OCI-LY3 (cell line): Measurements from ENCODE around the gene NR1H4.

Experiments
- H2AFZ ChIP-seq: fragments of 200-600, 300-600 bp; shearing (Covaris generic); 2 replicates; pipeline ENCODE4 v1.6.0; 2014; ENCODE audit warnings: antibody characterized with exemption, low read depth, low read length
- H3K27ac ChIP-seq: fragments of 200-600, 300-600 bp; sonication (generic); 2 replicates; pipeline ENCODE4 v1.5.1; 2014; ENCODE audit warnings: mild to moderate bottlenecking, low read length, moderate library complexity, mixed read lengths
- H3K27me3 ChIP-seq: fragments of 200-600, 300-600 bp; sonication (generic); 2 replicates; pipeline ENCODE4 v1.6.1; 2014; ENCODE audit warnings: low read depth, low read length, mixed read lengths
- H3K36me3 ChIP-seq: fragments of 200-600, 300-600 bp; sonication (generic); replicated peaks from 2 replicates; pipeline ENCODE3; 2014; ENCODE audit warnings: low read depth, low read length, mixed read lengths
- H3K4me1 ChIP-seq: fragments of 300-600, 200-600 bp; sonication (generic); 2 replicates; pipeline ENCODE4 v1.6.1; 2014; ENCODE audit warnings: low read length, mixed read lengths
- H3K4me2 ChIP-seq: fragments of 200-600, 300-600 bp; sonication (generic); 2 replicates; pipeline ENCODE4 v1.6.1; 2014; ENCODE audit warnings: low read length, mixed read lengths
- H3K4me3 ChIP-seq: fragments of 300-600, 200-600 bp; sonication (generic); 2 replicates; pipeline ENCODE4 v1.5.1; 2014; ENCODE audit warnings: antibody characterized with exemption, mild to moderate bottlenecking, low read length, moderate library complexity
- H3K79me2 ChIP-seq: fragments of 300-600, 200-600 bp; shearing (Covaris generic); 2 replicates; pipeline ENCODE4 v1.6.1; 2014; ENCODE audit warnings: mild to moderate bottlenecking, low read length, mixed read lengths
- H3K9ac ChIP-seq: fragments of 300-600, 200-600 bp; shearing (Covaris generic); 2 replicates; pipeline ENCODE4 v1.6.0; 2014; ENCODE audit warnings: mild to moderate bottlenecking, low read length, moderate library complexity
- H3K9me3 ChIP-seq: fragments of 200-600, 300-600 bp; shearing (Covaris generic); 2 replicates; pipeline ENCODE4 v1.6.1; 2014; ENCODE audit warnings: low read length, mixed read lengths; ENCODE audit not compliant: insufficient read depth
- H4K20me1 ChIP-seq: fragments of 200-600, 300-600 bp; sonication (generic); 2 replicates; pipeline ENCODE4 v1.6.1; 2016; ENCODE audit warnings: low read length, mixed read lengths; ENCODE audit not compliant: insufficient read depth
- CTCF ChIP-seq: fragments of 200-600, 300-600 bp; sonication (generic); IDR thresholded peaks from 2 replicates; pipeline ENCODE4 v1.5.1; 2014; ENCODE audit warnings: antibody characterized with exemption, low read length, low read depth
- EZH2phosphoT487 ChIP-seq: fragments of 200-600 bp; shearing (Covaris generic); IDR thresholded peaks from 2 replicates; pipeline ENCODE4 v1.6.1; 2018; ENCODE audit warnings: antibody characterized with exemption, mixed run types, low read depth

Gene NR1H4

GRCh38 chr12:100564905-100565467 lies 91.3 kb downstream of the NR1H4 start:
- Histone ChIP-seq H3K4me3 (no peak overlapping the region), H3K9ac (no peak overlapping the region), H3K79me2 (no peaks in the 10 kb centered on the region), H2AFZ (no peak overlapping the region), H3K9me3 (no peaks in the 10 kb centered on the region), H3K4me2 (no peak overlapping the region), H3K4me1 (peaks cover 34% of the 10 kb centered on the region), H3K27ac (no peak overlapping the region), H3K36me3 (no peaks in the 10 kb centered on the region), H3K27me3 (peaks cover 4% of the 10 kb centered on the region; the same call in 1 of the 2 replicates), H4K20me1 (no peaks in the 10 kb centered on the region)
- no peak for TF ChIP-seq EZH2phosphoT487
- no peak for TF ChIP-seq CTCF

DNA sequence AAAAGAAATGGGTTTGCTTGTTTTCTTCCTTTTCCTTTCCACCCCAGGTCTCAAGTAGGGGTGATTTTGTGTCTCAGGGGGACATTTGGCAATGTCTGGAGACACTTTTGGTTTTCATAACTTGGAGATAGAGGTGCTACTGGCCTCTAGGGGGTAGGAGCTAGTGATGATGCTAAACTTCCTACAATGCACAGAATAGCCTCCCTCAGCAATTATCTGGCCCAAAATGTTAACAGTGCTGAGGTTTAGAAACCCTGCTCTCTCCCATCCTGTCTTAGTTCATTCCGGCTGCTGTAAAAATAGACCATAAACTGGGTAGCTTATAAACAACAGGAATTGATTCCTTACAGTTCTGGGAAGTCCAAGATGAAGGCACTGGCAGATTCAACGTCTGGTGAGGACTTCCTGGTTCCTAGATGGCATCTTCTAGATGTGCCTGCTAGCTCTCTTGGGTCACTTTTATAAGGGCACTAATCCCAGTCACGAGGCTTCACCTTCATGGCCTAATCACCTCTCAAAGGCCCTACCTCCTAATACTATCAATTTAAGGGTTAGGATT lies 92.4 kb downstream of the NR1H4 start:
- H3K4me3 ChIP-seq, result no peak overlapping the region
- no peak overlapping the region; the same call in 1 of the 2 replicates for H2AFZ ChIP-seq
- no peak overlapping the region for H3K9ac ChIP-seq
- no peaks in the 10 kb centered on the region for H3K9me3 ChIP-seq
- H3K27me3 ChIP-seq, result peaks cover 4% of the 10 kb centered on the region; the same call in 1 of the 2 replicates
- no peak; the same call in 1 of the 2 replicates for TF ChIP-seq CTCF
- TF ChIP-seq EZH2phosphoT487, result no peak
- H3K79me2 ChIP-seq, result no peaks in the 10 kb centered on the region
- no peak overlapping the region for H3K4me2 ChIP-seq
- no peak overlapping the region for H3K27ac ChIP-seq
- peaks cover 34% of the 10 kb centered on the region for H3K4me1 ChIP-seq
- H4K20me1 ChIP-seq, result no peaks in the 10 kb centered on the region
- H3K36me3 ChIP-seq, result no peaks in the 10 kb centered on the region

DNA sequence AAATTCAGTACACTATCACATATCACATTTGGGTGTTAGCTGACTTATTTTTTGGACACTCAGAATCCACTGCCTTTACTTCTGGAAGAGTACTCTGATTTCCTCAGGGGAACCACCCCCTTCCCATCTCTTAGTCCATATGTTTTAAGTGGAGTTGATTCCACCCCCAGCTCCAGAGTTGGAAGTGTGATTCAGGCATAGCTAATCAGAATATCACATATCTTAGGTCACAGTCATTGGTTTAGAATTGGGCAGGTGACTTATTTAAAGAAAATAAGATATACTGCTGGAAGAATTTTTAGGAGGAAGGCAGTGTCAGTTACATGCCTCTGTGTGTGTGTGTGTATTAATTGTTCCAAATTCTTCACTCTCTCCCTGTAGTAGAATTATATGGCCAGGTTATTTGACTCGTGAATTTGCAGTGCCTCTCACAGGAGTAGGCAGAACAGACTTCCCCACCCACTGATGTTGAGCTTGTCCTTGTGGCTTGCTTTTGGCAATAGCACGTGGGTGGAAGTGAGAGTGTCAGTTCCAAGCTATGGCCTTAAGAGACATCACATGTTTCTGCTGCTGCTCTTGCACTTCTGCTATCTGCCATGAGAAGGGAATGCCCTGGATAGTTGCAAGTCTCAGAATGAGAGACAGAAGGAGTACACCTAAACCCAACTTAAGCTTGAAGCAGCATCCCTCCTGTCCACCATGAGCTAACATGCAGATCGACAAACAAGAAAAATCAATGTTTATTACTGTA lies 93.4 kb downstream of the NR1H4 start:
- no peak for TF ChIP-seq EZH2phosphoT487
- no peak for TF ChIP-seq CTCF
- no peaks in the 10 kb centered on the region for H3K79me2 ChIP-seq
- peak overlapping the region; percentile 9; the same call in 1 of the 2 replicates for H3K4me3 ChIP-seq
- H3K36me3 ChIP-seq, result no peaks in the 10 kb centered on the region
- H3K9ac ChIP-seq, result peak overlapping the region; percentile 27; the same call in 1 of the 2 replicates
- H3K4me1 ChIP-seq, result peaks cover 34% of the 10 kb centered on the region
- peaks cover 4% of the 10 kb centered on the region; the same call in 1 of the 2 replicates for H3K27me3 ChIP-seq
- H4K20me1 ChIP-seq, result no peaks in the 10 kb centered on the region
- H3K9me3 ChIP-seq, result no peaks in the 10 kb centered on the region
- no peak overlapping the region for H2AFZ ChIP-seq
- peak overlapping the region; percentile 59 for H3K4me2 ChIP-seq
- peak overlapping the region; percentile 75 for H3K27ac ChIP-seq

DNA sequence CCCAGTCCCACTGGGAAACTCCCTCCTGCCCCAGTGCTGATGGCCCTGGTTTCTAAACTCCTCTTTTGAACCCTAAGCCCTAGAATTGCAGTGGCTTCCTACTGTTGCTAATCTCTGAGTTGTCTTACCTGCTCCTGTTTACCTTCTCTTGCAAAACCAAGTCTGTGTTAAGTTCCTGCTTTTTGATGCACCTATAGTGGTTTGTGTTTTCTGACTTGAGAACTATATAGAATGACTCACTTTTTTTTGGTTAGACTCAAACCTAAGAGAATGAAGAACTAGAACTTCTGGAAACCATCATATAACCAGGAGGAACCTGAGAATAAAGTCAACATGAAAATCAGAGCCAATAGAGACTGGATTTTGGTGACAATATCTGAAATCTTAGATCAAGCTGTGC lies 94.3 kb downstream of the NR1H4 start:
- H3K9me3 ChIP-seq, result no peaks in the 10 kb centered on the region
- H3K4me2 ChIP-seq, result peak overlapping the region; percentile 59
- no peak overlapping the region for H2AFZ ChIP-seq
- peak overlapping the region; percentile 75 for H3K27ac ChIP-seq
- no peaks in the 10 kb centered on the region for H3K36me3 ChIP-seq
- H3K27me3 ChIP-seq, result peaks cover 4% of the 10 kb centered on the region; the same call in 1 of the 2 replicates
- H3K4me1 ChIP-seq, result peaks cover 34% of the 10 kb centered on the region
- no peak for TF ChIP-seq EZH2phosphoT487
- TF ChIP-seq CTCF, result no peak
- no peaks in the 10 kb centered on the region for H3K79me2 ChIP-seq
- no peaks in the 10 kb centered on the region for H4K20me1 ChIP-seq
- H3K4me3 ChIP-seq, result peak overlapping the region; percentile 8; the same call in 1 of the 2 replicates
- H3K9ac ChIP-seq, result peak overlapping the region; percentile 27; the same call in 1 of the 2 replicates
